ENCODE results near the gene FCHO2.

The FCHO2 gene

GRCh38 chr5:73137563-73138530 is 182.0 kb downstream of the FCHO2 start:
- no peak for DNase-seq (ENCODE audit: low read depth in 2 of 2)

DNA sequence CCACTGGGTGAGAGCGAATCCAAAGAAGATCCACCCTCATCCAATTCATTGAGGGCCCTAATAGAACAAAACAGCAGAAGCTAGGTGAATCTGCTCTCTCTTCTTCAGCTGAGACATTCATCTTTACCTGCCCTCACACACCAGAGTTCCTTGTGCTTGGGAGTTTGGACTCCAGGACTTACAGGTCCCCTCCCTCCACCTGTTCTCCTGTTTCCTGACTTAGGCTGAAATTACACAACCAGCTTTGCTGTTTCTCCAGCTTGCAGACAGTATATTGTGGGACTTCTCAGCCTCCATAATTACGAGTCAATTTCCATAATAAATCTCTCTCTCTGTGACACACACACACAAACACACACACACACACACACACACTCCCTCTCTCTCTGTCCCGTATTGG is 183.6 kb downstream of the FCHO2 start:
- no peak for DNase-seq (ENCODE audit: low read depth in 2 of 2)

Measured in stimulated activated CD4-positive, alpha-beta T cell treated with anti-CD3 and anti-CD28 coated beads, Interleukin-4, amount 100 ng/mL, for 48 hours (primary cell).